Smooth muscle cell (in vitro differentiated cells): ENCODE results near the gene STOX1. TPM values are rescaled to one million over a fixed set of nuclear protein-coding genes. Genes with fewer than 3 reads are reported as not detected.
"Not testable (repeated sequence)": the region's sequence is repeated elsewhere in the genome, so short reads cannot be mapped to it uniquely, and the experiment has no call there.

ENCODE experiments used
- DNase-seq: peaks from one replicate; lab custom pipeline; 2025; ENCODE audit not compliant: unreplicated experiment; lab: John Stamatoyannopoulos, UW
- H2AFZ ChIP-seq: fragments of 200-600 bp; sonication (generic); 2 replicates; pipeline ENCODE4 v1.6.0; 2016; ENCODE audit warnings: antibody characterized with exemption, low read depth, mild to moderate bottlenecking
- H3F3A ChIP-seq: fragments of 200-600 bp; sonication (generic); 2 replicates; pipeline ENCODE4 v1.6.0; 2017; ENCODE audit warnings: antibody characterized with exemption, low read depth
- H3K27ac ChIP-seq: fragments of 200-600 bp; sonication (generic); 2 replicates; pipeline ENCODE4 v1.5.1; 2016; ENCODE audit warnings: low read depth, mild to moderate bottlenecking
- H3K27me3 ChIP-seq: fragments of 200-600 bp; sonication (generic); 2 replicates; pipeline ENCODE4 v1.6.1; 2016; ENCODE audit warnings: low read depth, mild to moderate bottlenecking
- H3K36me3 ChIP-seq: fragments of 200-600 bp; sonication (generic); 2 replicates; pipeline ENCODE4 v1.5.1; 2016; ENCODE audit warnings: low read depth
- H3K4me1 ChIP-seq: fragments of 200-600 bp; sonication (generic); 2 replicates; pipeline ENCODE4 v1.5.1; 2016; ENCODE audit warnings: low read depth
- H3K4me2 ChIP-seq: fragments of 200-600 bp; sonication (generic); 2 replicates; pipeline ENCODE4 v1.6.0; 2016; ENCODE audit warnings: mild to moderate bottlenecking
- H3K4me3 ChIP-seq: fragments of 200-600 bp; sonication (generic); 2 replicates; pipeline ENCODE4 v1.5.1; 2016; ENCODE audit warnings: mild to moderate bottlenecking
- H3K79me2 ChIP-seq: fragments of 200-600 bp; sonication (generic); 2 replicates; pipeline ENCODE4 v1.6.0; 2016; ENCODE audit warnings: low read depth, mild to moderate bottlenecking
- H3K9ac ChIP-seq: fragments of 200-600 bp; sonication (generic); 2 replicates; pipeline ENCODE4 v1.6.0; 2016; ENCODE audit warnings: low read depth
- H3K9me3 ChIP-seq: fragments of 200-600 bp; sonication (generic); replicated peaks from 2 replicates; pipeline ENCODE4 v1.5.1; 2016; ENCODE audit warnings: low read depth
- H4K20me1 ChIP-seq: fragments of 200-600 bp; sonication (generic); 2 replicates; pipeline ENCODE4 v1.6.0; 2016; ENCODE audit warnings: low read depth
- WGBS: methylation state at CpG from one replicate; pipeline ENCODE4 v1.1.7; 2016; ENCODE audit warnings: low lambda C conversion rate; 5-methylcytosine and 5-hydroxymethylcytosine counted together
- polyA plus RNA-seq: library from polyadenylated mRNA; unstranded; fragments of >200 nt; fragmentation: Nextera tagmentation; extraction: Ambion mirVana; gene quantifications from 2 replicates; pipeline ENCODE4 v1.2.1, GENCODE V29; 2016
- total RNA-seq: library from RNA; depleted of rRNA; stranded (reverse); fragments of >200 nt; gene quantifications from 2 replicates; pipeline ENCODE4 v1.2.3, GENCODE V29; 2014
- TF ChIP-seq, protein P1 (sequence below): fragments of 200-600 bp; sonication (generic); IDR thresholded peaks from 2 replicates; pipeline ENCODE4 v1.5.1; 2017; ENCODE audit warnings: borderline replicate concordance, mild to moderate bottlenecking, antibody characterized with exemption; ENCODE audit not compliant: insufficient read depth, poor library complexity, severe bottlenecking

Gene STOX1
- total and polyA plus RNA-seq, 2 experiments from 2014 or later, result not detected

- not testable (repeated sequence) for H3K27me3 ChIP-seq, H3F3A ChIP-seq, H3K9me3 ChIP-seq, H3K4me2 ChIP-seq, H3K79me2 ChIP-seq, DNase-seq, H3K4me1 ChIP-seq, H2AFZ ChIP-seq, H3K27ac ChIP-seq, H4K20me1 ChIP-seq, H3K4me3 ChIP-seq, H3K36me3 ChIP-seq, H3K9ac ChIP-seq
- 96% methylated on average over 2 of the region's 2 CpGs for WGBS
Observed at GRCh38 chr10:68822626-68823025, 4.7 kb upstream of the STOX1 start.

DNA sequence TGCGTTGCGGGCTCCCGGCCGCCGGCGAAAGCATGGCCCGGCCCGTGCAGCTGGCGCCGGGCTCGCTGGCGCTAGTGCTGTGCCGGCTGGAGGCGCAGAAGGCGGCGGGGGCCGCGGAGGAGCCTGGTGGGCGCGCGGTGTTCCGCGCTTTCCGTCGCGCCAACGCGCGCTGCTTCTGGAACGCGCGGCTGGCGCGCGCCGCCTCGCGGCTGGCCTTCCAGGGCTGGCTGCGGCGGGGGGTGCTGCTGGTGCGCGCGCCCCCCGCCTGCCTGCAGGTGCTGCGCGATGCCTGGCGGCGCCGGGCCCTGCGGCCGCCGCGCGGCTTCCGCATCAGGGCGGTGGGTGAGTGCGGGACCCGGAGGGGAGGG is 245 bp downstream of the STOX1 start:
- WGBS, result under 1% methylated on average over 16 of the region's 58 CpGs
- H3K4me2 ChIP-seq, result peak overlapping the region; percentile 90

GRCh38 chr10:68828083-68828601 is 811 bp downstream of the STOX1 start:
- DNase-seq, H3K9ac ChIP-seq, H3K79me2 ChIP-seq, H2AFZ ChIP-seq, H3K36me3 ChIP-seq, H3K27ac ChIP-seq, H3K9me3 ChIP-seq, H3F3A ChIP-seq, H3K4me1 ChIP-seq, H4K20me1 ChIP-seq: not testable (repeated sequence)
- 3% methylated on average over 25 of the region's 59 CpGs for WGBS
- Histone ChIP-seq H3K27me3 (peaks cover 11% of the 10 kb centered on the region), H3K4me3 (peak overlapping the region; percentile 42), H3K4me2 (peak overlapping the region; percentile 85)

More for the DNA sequence above, 245 bp downstream of the STOX1 start:
- H3K36me3 ChIP-seq, DNase-seq, H3K27ac ChIP-seq, H4K20me1 ChIP-seq, H3K9me3 ChIP-seq, H2AFZ ChIP-seq, H3K9ac ChIP-seq, H3K79me2 ChIP-seq, H3K4me1 ChIP-seq, H3F3A ChIP-seq: not testable (repeated sequence)
- Histone ChIP-seq H3K27me3 (peaks cover 11% of the 10 kb centered on the region), H3K4me3 (peak overlapping the region; percentile 70)

GRCh38 chr10:68828833-68829232 is 1.5 kb downstream of the STOX1 start:
- 94% methylated on average over 10 of the region's 10 CpGs for WGBS
- H3K4me3 ChIP-seq, result no peak overlapping the region
- peaks cover 5% of the 10 kb centered on the region for H3K4me1 ChIP-seq

GRCh38 chr10:68829521-68829920 is 2.2 kb downstream of the STOX1 start:
- peaks cover 11% of the 10 kb centered on the region for H3K27me3 ChIP-seq
- no peak overlapping the region for H3K9ac ChIP-seq
- TF ChIP-seq, protein P1, sequence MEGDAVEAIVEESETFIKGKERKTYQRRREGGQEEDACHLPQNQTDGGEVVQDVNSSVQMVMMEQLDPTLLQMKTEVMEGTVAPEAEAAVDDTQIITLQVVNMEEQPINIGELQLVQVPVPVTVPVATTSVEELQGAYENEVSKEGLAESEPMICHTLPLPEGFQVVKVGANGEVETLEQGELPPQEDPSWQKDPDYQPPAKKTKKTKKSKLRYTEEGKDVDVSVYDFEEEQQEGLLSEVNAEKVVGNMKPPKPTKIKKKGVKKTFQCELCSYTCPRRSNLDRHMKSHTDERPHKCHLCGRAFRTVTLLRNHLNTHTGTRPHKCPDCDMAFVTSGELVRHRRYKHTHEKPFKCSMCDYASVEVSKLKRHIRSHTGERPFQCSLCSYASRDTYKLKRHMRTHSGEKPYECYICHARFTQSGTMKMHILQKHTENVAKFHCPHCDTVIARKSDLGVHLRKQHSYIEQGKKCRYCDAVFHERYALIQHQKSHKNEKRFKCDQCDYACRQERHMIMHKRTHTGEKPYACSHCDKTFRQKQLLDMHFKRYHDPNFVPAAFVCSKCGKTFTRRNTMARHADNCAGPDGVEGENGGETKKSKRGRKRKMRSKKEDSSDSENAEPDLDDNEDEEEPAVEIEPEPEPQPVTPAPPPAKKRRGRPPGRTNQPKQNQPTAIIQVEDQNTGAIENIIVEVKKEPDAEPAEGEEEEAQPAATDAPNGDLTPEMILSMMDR, result no peak
- no peak overlapping the region for H3K4me2 ChIP-seq
- H3K9me3 ChIP-seq, result no peaks in the 10 kb centered on the region
- H3K27ac ChIP-seq, result no peak overlapping the region
- no peaks in the 10 kb centered on the region for H3K36me3 ChIP-seq
- H3K79me2 ChIP-seq, result no peaks in the 10 kb centered on the region
- no peak overlapping the region for H3K4me3 ChIP-seq
- peaks cover 5% of the 10 kb centered on the region for H3K4me1 ChIP-seq
- 78% methylated on average over 6 of the region's 6 CpGs for WGBS
- H3F3A ChIP-seq, result no peaks in the 10 kb centered on the region
- no peak overlapping the region for H2AFZ ChIP-seq
- H4K20me1 ChIP-seq, result no peaks in the 10 kb centered on the region
- no peak for DNase-seq

More at GRCh38 chr10:68828833-68829232, 1.5 kb downstream of the STOX1 start:
- Histone ChIP-seq H3K9me3 (no peaks in the 10 kb centered on the region), H3K9ac (no peak overlapping the region), H3F3A (no peaks in the 10 kb centered on the region), H3K27ac (no peak overlapping the region), H3K36me3 (no peaks in the 10 kb centered on the region), H3K79me2 (no peaks in the 10 kb centered on the region), H3K4me2 (no peak overlapping the region), H3K27me3 (peaks cover 11% of the 10 kb centered on the region), H2AFZ (no peak overlapping the region), H4K20me1 (no peaks in the 10 kb centered on the region)
- DNase-seq, result no peak
- TF ChIP-seq, protein P1, result no peak
